Ovary (tissue), 3 donors: Measurements from ENCODE around the gene MINDY1.

Experiments used
- EP300 ChIP-seq: sonication (generic); formaldehyde crosslinking; IDR thresholded peaks from one replicate; pipeline ENCODE4 v1.6.1; 2017; ENCODE audit warnings: antibody characterized with exemption
- TF ChIP-seq, protein P1 (sequence below), 3 donors: fragments of 450-650 bp in 2 of 3; fragments of 200-600 bp in 1 of 3; IDR thresholded peaks; one replicate each; pipeline versions ENCODE4 v1.5.1 to v1.8.0; 2016 to 2022; ENCODE audit warnings: antibody characterized with exemption in 3 of 3, mild to moderate bottlenecking in 1 of 3
- donor health status: DM: no; HTN: no; CAD: no.

GRCh38 chr1:151037032-151037431, 30.3 kb upstream of the MINDY1 start:
- TF ChIP-seq, protein P1, sequence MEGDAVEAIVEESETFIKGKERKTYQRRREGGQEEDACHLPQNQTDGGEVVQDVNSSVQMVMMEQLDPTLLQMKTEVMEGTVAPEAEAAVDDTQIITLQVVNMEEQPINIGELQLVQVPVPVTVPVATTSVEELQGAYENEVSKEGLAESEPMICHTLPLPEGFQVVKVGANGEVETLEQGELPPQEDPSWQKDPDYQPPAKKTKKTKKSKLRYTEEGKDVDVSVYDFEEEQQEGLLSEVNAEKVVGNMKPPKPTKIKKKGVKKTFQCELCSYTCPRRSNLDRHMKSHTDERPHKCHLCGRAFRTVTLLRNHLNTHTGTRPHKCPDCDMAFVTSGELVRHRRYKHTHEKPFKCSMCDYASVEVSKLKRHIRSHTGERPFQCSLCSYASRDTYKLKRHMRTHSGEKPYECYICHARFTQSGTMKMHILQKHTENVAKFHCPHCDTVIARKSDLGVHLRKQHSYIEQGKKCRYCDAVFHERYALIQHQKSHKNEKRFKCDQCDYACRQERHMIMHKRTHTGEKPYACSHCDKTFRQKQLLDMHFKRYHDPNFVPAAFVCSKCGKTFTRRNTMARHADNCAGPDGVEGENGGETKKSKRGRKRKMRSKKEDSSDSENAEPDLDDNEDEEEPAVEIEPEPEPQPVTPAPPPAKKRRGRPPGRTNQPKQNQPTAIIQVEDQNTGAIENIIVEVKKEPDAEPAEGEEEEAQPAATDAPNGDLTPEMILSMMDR (IDR thresholded peaks at IDR 0.05): no peak
- TF ChIP-seq EP300: no peak
